ENCODE data around the gene ASPDH. TPM values are rescaled to one million over a fixed set of nuclear protein-coding genes. Genes with fewer than 3 reads are reported as not detected.

The ASPDH gene
- total and polyA plus RNA-seq, 7 donors: not detected

GRCh38 chr19:50555450-50556281 is 42.0 kb upstream of the ASPDH start:
- WGBS, 3 donors: 14 to 28% (median 19%) methylated on average over 25 to 28 of the region's 28 CpGs
- ATAC-seq: no peak
- H3K9me3 ChIP-seq: no peaks in the 10 kb centered on the region
- peaks cover 4% of the 10 kb centered on the region for H3K4me1 ChIP-seq
- peak overlapping the region; percentile 58 for H3K4me3 ChIP-seq
- peaks cover 0 to 73% (median 20%) of the 10 kb centered on the region in 3 donors for H3K27me3 ChIP-seq (ENCODE audit: insufficient read depth in 3 of 3, low read length in 2 of 3)
- intact Hi-C loops (cut with DNase I): loop anchor here (5.0 to 10.0 kb wide), 2 partner anchors 188 to 191 kb away; partner anchors contain the start of gene NAPSA (in 2 of the 2)
- no peak for TF ChIP-seq CTCF (IDR thresholded peaks at IDR 0.05)
- DNase-seq: no peak
- H3K27ac ChIP-seq: no peak overlapping the region
- H3K36me3 ChIP-seq (ENCODE audit: insufficient read depth in 1 of 2, low read depth in 1 of 2): no peaks in the 10 kb centered on the region

- Histone ChIP-seq H3K4me3 (no peak overlapping the region), H3K36me3 (ENCODE audit: insufficient read depth in 1 of 2, low read depth in 1 of 2) (no peaks in the 10 kb centered on the region), H3K27me3 (ENCODE audit: insufficient read depth in 3 of 3, low read length in 2 of 3) (peaks cover 0 to 70% (median 18%) of the 10 kb centered on the region in 3 donors), H3K9me3 (no peaks in the 10 kb centered on the region), H3K4me1 (peaks cover 4% of the 10 kb centered on the region), H3K27ac (no peak overlapping the region)
- no peak for ATAC-seq
- TF ChIP-seq CTCF (IDR thresholded peaks at IDR 0.05): no peak
- DNase-seq: no peak
- intact Hi-C loops (cut with DNase I): loop anchor here (5.0 to 10.0 kb wide), 2 partner anchors 188 to 190 kb away; partner anchors contain the start of gene NAPSA (in 2 of the 2)
- 63 to 73% (median 66%) methylated on average over 12 of the region's 12 CpGs for WGBS, 3 donors
Observed at GRCh38 chr19:50555033-50555432, 41.3 kb upstream of the ASPDH start.

GRCh38 chr19:50554212-50554611 is 40.5 kb upstream of the ASPDH start:
- Histone ChIP-seq H3K4me1 (peaks cover 4% of the 10 kb centered on the region), H3K9me3 (no peaks in the 10 kb centered on the region), H3K27me3 (ENCODE audit: insufficient read depth in 3 of 3, low read length in 2 of 3) (peaks cover 0 to 67% (median 22%) of the 10 kb centered on the region in 3 donors), H3K27ac (no peak overlapping the region), H3K4me3 (no peak overlapping the region), H3K36me3 (ENCODE audit: insufficient read depth in 1 of 2, low read depth in 1 of 2) (no peaks in the 10 kb centered on the region)
- WGBS, 3 donors: 83 to 90% (median 87%) methylated on average over 10 of the region's 10 CpGs
- intact Hi-C loops (cut with DNase I): loop anchor here in 1 of 2 donors (10.0 kb wide), 1 partner anchor 189 kb away; the partner anchor contains the start of gene NAPSA
- no peak for ATAC-seq
- DNase-seq: no peak
- no peak for TF ChIP-seq CTCF (IDR thresholded peaks at IDR 0.05)

GRCh38 chr19:50553134-50553703 is 39.5 kb upstream of the ASPDH start:
- intact Hi-C loops (cut with DNase I): loop anchor here in 1 of 2 donors (10.0 kb wide), 1 partner anchor 188 kb away; the partner anchor contains the start of gene NAPSA
- no peak for TF ChIP-seq CTCF (IDR thresholded peaks at IDR 0.05)
- H3K4me3 ChIP-seq: no peak overlapping the region
- H3K36me3 ChIP-seq (ENCODE audit: insufficient read depth in 1 of 2, low read depth in 1 of 2): no peaks in the 10 kb centered on the region
- peaks cover 0 to 63% (median 23%) of the 10 kb centered on the region in 3 donors for H3K27me3 ChIP-seq (ENCODE audit: insufficient read depth in 3 of 3, low read length in 2 of 3)
- H3K9me3 ChIP-seq: no peaks in the 10 kb centered on the region
- no peak for DNase-seq
- no peak for ATAC-seq
- peaks cover 4% of the 10 kb centered on the region for H3K4me1 ChIP-seq
- no peak overlapping the region for H3K27ac ChIP-seq
- WGBS, 3 donors: 70 to 73% (median 72%) methylated on average over 19 of the region's 19 CpGs
